GM23338 (cell line): ENCODE results near the gene SMIM12. TPM values are rescaled to one million over a fixed set of nuclear protein-coding genes. Genes with fewer than 3 reads are reported as not detected.

Source experiments
- ATAC-seq: fragments of 200-7000 bp; cut with Tn5 transposase; 3 replicates; pipeline ENCODE4 v1.9.1; 2020
- DNase-seq: peaks from one replicate; pipeline ENCODE4 v3.0.0-alpha.2; 2015; ENCODE audit warnings: low spot score
- H2AFZ ChIP-seq: fragments of 200-600 bp; sonication (generic); 2 replicates; pipeline ENCODE4 v1.8.0; 2016; ENCODE audit warnings: antibody characterized with exemption, mild to moderate bottlenecking, moderate library complexity
- H3F3A ChIP-seq: fragments of 200-600 bp; sonication (generic); replicated peaks from 2 replicates; pipeline ENCODE4 v1.8.0; 2017; ENCODE audit warnings: antibody characterized with exemption, mixed run types, low read depth
- H3K27ac ChIP-seq: fragments of 200-600 bp; sonication (generic); 2 replicates; pipeline ENCODE4 v1.6.1; 2016; ENCODE audit warnings: low read depth
- H3K27me3 ChIP-seq: fragments of 200-600 bp; sonication (generic); 2 replicates; pipeline ENCODE4 v1.8.0; 2016; ENCODE audit warnings: mild to moderate bottlenecking, mixed run types, moderate library complexity; ENCODE audit not compliant: insufficient read depth
- H3K36me3 ChIP-seq: fragments of 200-600 bp; sonication (generic); 2 replicates; pipeline ENCODE4 v1.8.0; 2016; ENCODE audit warnings: mild to moderate bottlenecking; ENCODE audit not compliant: insufficient read depth
- H3K4me1 ChIP-seq: fragments of 200-600 bp; sonication (generic); 2 replicates; pipeline ENCODE4 v1.8.0; 2016; ENCODE audit warnings: mild to moderate bottlenecking, moderate library complexity; ENCODE audit not compliant: insufficient read depth
- H3K4me2 ChIP-seq: fragments of 200-600 bp; sonication (generic); 2 replicates; pipeline ENCODE4 v1.7.1; 2017; ENCODE audit warnings: mixed run types
- H3K4me3 ChIP-seq: fragments of 200-600 bp; sonication (generic); 2 replicates; pipeline ENCODE4 v1.6.1; 2016; ENCODE audit warnings: mixed run types
- H3K79me2 ChIP-seq: fragments of 200-600 bp; sonication (generic); replicated peaks from 2 replicates; pipeline ENCODE4 v1.8.0; 2017; ENCODE audit warnings: mild to moderate bottlenecking; ENCODE audit not compliant: insufficient read depth
- H3K9me2 ChIP-seq: fragments of 200-600 bp; sonication (generic); 2 replicates; pipeline ENCODE4 v1.8.0; 2017; ENCODE audit not compliant: insufficient read depth
- H4K20me1 ChIP-seq: fragments of 200-600 bp; sonication (generic); replicated peaks from 2 replicates; pipeline ENCODE4 v1.8.0; 2017; ENCODE audit warnings: mild to moderate bottlenecking; ENCODE audit not compliant: insufficient read depth
- H3K27ac Mint-ChIP-seq: 2 replicates; pipeline ENCODE4 v1.8.0; 2020; ENCODE audit warnings: inconsistent platforms, mild to moderate bottlenecking, moderate library complexity, mixed read lengths
- H3K27me3 Mint-ChIP-seq: 3 replicates; pipeline ENCODE4 v1.8.0; 2022; ENCODE audit warnings: low read depth, mild to moderate bottlenecking, moderate library complexity, mixed read lengths, inconsistent platforms; ENCODE audit not compliant: insufficient read depth, poor library complexity
- H3K36me3 Mint-ChIP-seq: 3 replicates; pipeline ENCODE4 v1.8.0; 2021; ENCODE audit warnings: low read depth, mild to moderate bottlenecking, inconsistent platforms, moderate library complexity, mixed read lengths
- H3K4me1 Mint-ChIP-seq: 3 replicates; pipeline ENCODE4 v1.8.0; 2020; ENCODE audit warnings: mild to moderate bottlenecking, inconsistent platforms, mixed read lengths
- H3K4me3 Mint-ChIP-seq: 3 replicates; pipeline ENCODE4 v1.8.0; 2021; ENCODE audit warnings: moderate library complexity, mild to moderate bottlenecking, inconsistent platforms, mixed read lengths
- H3K9me3 Mint-ChIP-seq: 3 replicates; pipeline ENCODE4 v1.8.0; 2020; ENCODE audit warnings: moderate library complexity, mild to moderate bottlenecking, inconsistent platforms, mixed read lengths
- CREB1 ChIP-seq: fragments of 250-450 bp; sonication (Bioruptor Pico); IDR thresholded peaks from 2 replicates; pipeline ENCODE4 v1.5.0; 2020; ENCODE audit warnings: low read depth, mild to moderate bottlenecking, moderate library complexity
- CTCF ChIP-seq, 2 experiments: fragments of 200-600 bp in 1 of 2; sonication (generic) in 1 of 2; conservative IDR thresholded peaks; 2 replicates each; pipeline versions ENCODE4 v1.5.1 to v1.6.1; 2016 to 2017; ENCODE audit warnings: antibody characterized with exemption in 2 of 2, low read depth in 2 of 2, mild to moderate bottlenecking in 2 of 2, moderate library complexity in 1 of 2
- ETS1 ChIP-seq: IDR thresholded peaks from 2 replicates; pipeline ENCODE4 v1.6.1; 2016; ENCODE audit warnings: antibody characterized with exemption
- EZH2 ChIP-seq: fragments of 200-600 bp; sonication (generic); IDR thresholded peaks from one replicate; pipeline ENCODE4 v1.8.0; 2017; ENCODE audit warnings: antibody characterized with exemption, mild to moderate bottlenecking, low read depth; ENCODE audit not compliant: unreplicated experiment
- EZH2phosphoT487 ChIP-seq: fragments of 200-600 bp; sonication (generic); IDR thresholded peaks from one replicate; pipeline ENCODE4 v1.8.1; 2018; ENCODE audit warnings: antibody characterized with exemption; ENCODE audit not compliant: unreplicated experiment
- JUNB ChIP-seq: IDR thresholded peaks from one replicate; pipeline ENCODE4 v1.6.1; 2016; ENCODE audit warnings: antibody characterized with exemption; ENCODE audit not compliant: unreplicated experiment
- POLR2AphosphoS5 ChIP-seq: IDR thresholded peaks from 2 replicates; pipeline ENCODE4 v1.6.1; 2016; ENCODE audit warnings: antibody characterized with exemption, low read depth
- REST ChIP-seq: IDR thresholded peaks from one replicate; pipeline ENCODE4 v1.6.1; 2018; ENCODE audit warnings: antibody characterized with exemption; ENCODE audit not compliant: unreplicated experiment
- STAT1 ChIP-seq: IDR thresholded peaks from one replicate; pipeline ENCODE4 v1.6.1; 2016; ENCODE audit warnings: antibody characterized with exemption; ENCODE audit not compliant: unreplicated experiment
- ZNF114 ChIP-seq: fragments of 250-450 bp; sonication (Bioruptor Pico); IDR thresholded peaks from 2 replicates; pipeline ENCODE4 v1.5.0; 2020; ENCODE audit warnings: mild to moderate bottlenecking, moderate library complexity
- ZNF331 ChIP-seq: fragments of 250-450 bp; sonication (Bioruptor Pico); IDR thresholded peaks from 2 replicates; pipeline ENCODE4 v1.5.0; 2020; ENCODE audit warnings: low read depth, mild to moderate bottlenecking, moderate library complexity
- ZNF462 ChIP-seq: fragments of 250-450 bp; sonication (Bioruptor Pico); IDR thresholded peaks from 2 replicates; pipeline ENCODE4 v1.5.0; 2020; ENCODE audit warnings: mild to moderate bottlenecking, moderate library complexity
- polyA plus RNA-seq: library from polyadenylated mRNA; unstranded; fragments of >200 nt; fragmentation: Nextera tagmentation; extraction: Ambion mirVana; gene quantifications from 2 replicates; pipeline ENCODE4 v1.2.1, GENCODE V29; 2016
- total RNA-seq: library from RNA; depleted of rRNA; stranded (reverse); fragments of >200 nt; shearing (Covaris generic); gene quantifications from 2 replicates; pipeline ENCODE4 v1.2.3, GENCODE V29; 2014

The SMIM12 gene
- total and polyA plus RNA-seq, 2 experiments from 2014 or later = 22.7 to 25.3 TPM

- Histone ChIP-seq H3K9me2 (no peaks in the 10 kb centered on the region; the same call in 1 of the 2 replicates), H3F3A (no peaks in the 10 kb centered on the region), H3K36me3 (no peaks in the 10 kb centered on the region), H3K79me2 (peaks cover 10% of the 10 kb centered on the region), H2AFZ (no peak overlapping the region), H4K20me1 (no peaks in the 10 kb centered on the region), H3K4me1 (peaks cover 5% of the 10 kb centered on the region; the same call in 1 of the 2 replicates), H3K27ac (no peak overlapping the region), H3K27me3 (peaks cover 11% of the 10 kb centered on the region; the same call in 1 of the 2 replicates), H3K4me2 (no peak overlapping the region), H3K4me3 (no peak overlapping the region)
- DNase-seq (no peak), ATAC-seq (no peak)
- no peak for TF ChIP-seq ZNF331 (CRISPR knock-in tag)
- TF ChIP-seq POLR2AphosphoS5 = no peak
- no peak for TF ChIP-seq STAT1
- TF ChIP-seq ZNF462 (CRISPR knock-in tag) = no peak
- TF ChIP-seq ETS1 = no peak
- TF ChIP-seq CTCF (conservative IDR thresholded peaks at IDR 0.05; ENCODE audit: low read depth in 2 of 2) = no peak
- TF ChIP-seq REST = no peak
- TF ChIP-seq CREB1 (CRISPR knock-in tag) = no peak
- TF ChIP-seq EZH2phosphoT487 = no peak
- no peak for TF ChIP-seq EZH2
- TF ChIP-seq JUNB = no peak
- TF ChIP-seq ZNF114 (CRISPR knock-in tag) = no peak
- peaks cover 8% of the 10 kb centered on the region for H3K4me1 Mint-ChIP-seq
- H3K27ac Mint-ChIP-seq = no peak overlapping the region
- H3K27me3 Mint-ChIP-seq = peaks cover 18% of the 10 kb centered on the region
- H3K36me3 Mint-ChIP-seq = no peaks in the 10 kb centered on the region; the same call in 2 of the 3 replicates
- H3K9me3 Mint-ChIP-seq = no peaks in the 10 kb centered on the region
- no peak overlapping the region for H3K4me3 Mint-ChIP-seq
Observed at GRCh38 chr1:34863501-34863900, 4.0 kb upstream of the SMIM12 start.
